Suppressor macrophage treated with lipopolysaccharide for 1 hour (primary cell): ENCODE measurements around the gene MBOAT7.

Source experiments
- DNase-seq, 3 donors: peaks; one replicate each; pipeline ENCODE4 v3.0.0-alpha.2; 2020 to 2022

Gene MBOAT7

DNA sequence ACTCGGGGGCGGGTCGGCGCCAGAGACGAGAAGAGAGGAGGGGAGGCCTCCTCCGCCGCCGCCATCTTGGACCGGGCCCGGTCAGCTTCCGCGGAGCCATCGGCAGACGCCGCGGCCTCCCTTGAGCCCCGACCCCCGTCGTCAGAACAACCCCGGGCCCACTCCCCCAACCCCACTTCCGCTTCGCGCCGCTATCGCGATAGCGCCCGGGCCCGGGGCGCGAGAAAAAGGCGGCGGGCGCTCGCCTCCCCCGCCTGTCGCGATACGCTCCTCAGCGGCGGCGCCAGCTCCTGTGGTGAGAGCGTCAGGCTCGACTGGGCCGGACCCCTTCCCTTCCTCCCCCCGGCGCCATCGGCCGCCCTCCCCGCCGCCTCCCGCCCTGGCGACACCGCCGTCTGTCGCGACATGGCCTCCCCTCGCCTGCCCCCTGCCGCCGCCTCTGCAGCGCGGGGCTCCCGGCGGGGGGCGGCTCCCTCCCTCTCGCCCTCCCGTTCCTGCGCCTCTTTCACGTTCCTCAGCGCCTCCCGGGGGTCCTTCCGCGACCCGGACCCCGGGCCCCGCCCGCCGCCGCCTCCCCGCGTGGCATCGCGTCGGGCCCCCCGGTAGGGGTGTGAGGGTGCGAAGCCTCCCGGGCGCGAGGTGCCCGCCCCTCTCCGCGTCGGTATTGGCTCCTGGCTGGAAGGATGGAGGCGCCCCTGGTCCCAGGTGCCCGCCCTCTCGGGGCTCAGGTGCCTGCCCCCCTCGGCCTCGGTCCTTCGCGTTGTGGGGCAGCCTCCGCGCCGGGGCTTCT is 51.5 kb downstream of the MBOAT7 start, which contains the start of gene CNOT3:
TSS of gene CNOT3 (plus strand) at position 64 of the 790 bp plus-strand sequence. CDS start 5,217 bp downstream, outside the sequence.
- no peak for DNase-seq

GRCh38 chr19:54136864-54137698 is 52.3 kb downstream of the MBOAT7 start:
- DNase-seq, result peak; percentile 99 to 100 (median 100)

GRCh38 chr19:54136086-54136863 is 53.1 kb downstream of the MBOAT7 start:
- DNase-seq, result peak in 1 of 3 donors; percentile 29

DNA sequence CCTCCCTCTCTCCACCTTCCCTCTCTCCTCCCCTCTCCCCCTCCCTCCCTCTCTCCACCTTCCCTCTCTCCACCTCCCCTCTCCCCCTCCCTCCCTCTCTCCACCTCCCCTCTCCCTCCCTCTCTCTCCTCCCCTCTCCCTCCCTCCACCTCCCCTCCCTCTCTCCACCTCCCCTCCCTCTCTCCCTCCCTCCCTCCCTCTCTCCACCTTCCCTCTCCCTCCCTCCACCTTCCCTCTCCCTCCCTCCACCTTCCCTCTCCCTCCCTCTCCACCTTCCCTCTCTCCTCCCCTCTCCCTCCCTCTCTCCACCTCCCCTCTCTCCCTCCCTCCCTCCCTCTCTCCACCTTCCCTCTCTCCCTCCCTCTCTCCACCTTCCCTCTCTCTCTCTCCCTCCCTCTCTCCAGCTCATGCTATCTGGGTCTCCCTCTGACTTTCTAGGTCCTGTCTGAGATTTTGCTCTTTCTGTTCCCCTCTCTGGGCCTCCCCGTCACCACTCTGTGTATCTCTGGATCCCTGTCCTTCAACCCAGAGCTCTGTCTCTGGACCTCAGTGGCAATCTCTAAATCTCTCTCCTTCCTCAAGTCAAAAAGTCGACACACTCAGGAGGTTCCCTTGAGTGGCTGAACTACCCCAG is 55.3 kb downstream of the MBOAT7 start:
- DNase-seq, result no peak

- peak in 1 of 3 donors; percentile 73 for DNase-seq
These were observed 55.9 kb downstream of the MBOAT7 start for GRCh38 chr19:54133312-54133956.

DNA sequence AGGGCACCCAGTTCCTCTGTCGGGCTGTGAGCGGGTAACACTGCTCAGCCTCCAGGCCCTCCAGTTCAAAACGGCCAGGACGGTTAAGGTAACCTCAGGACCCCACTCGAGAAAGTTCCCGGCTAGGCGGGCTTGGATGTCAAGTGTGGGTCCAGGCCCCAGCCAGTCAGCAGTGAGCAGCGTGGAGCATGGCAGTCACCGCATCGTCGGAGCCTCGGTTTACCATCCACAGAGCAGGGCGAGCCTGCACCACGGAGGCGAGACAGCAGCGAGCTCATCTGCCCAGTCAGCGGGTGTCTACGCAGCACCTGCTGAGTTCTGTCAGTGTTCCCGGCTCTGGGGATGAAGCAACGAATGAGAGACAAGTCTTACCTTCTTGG is 59.8 kb downstream of the MBOAT7 start:
- no peak for DNase-seq

DNA sequence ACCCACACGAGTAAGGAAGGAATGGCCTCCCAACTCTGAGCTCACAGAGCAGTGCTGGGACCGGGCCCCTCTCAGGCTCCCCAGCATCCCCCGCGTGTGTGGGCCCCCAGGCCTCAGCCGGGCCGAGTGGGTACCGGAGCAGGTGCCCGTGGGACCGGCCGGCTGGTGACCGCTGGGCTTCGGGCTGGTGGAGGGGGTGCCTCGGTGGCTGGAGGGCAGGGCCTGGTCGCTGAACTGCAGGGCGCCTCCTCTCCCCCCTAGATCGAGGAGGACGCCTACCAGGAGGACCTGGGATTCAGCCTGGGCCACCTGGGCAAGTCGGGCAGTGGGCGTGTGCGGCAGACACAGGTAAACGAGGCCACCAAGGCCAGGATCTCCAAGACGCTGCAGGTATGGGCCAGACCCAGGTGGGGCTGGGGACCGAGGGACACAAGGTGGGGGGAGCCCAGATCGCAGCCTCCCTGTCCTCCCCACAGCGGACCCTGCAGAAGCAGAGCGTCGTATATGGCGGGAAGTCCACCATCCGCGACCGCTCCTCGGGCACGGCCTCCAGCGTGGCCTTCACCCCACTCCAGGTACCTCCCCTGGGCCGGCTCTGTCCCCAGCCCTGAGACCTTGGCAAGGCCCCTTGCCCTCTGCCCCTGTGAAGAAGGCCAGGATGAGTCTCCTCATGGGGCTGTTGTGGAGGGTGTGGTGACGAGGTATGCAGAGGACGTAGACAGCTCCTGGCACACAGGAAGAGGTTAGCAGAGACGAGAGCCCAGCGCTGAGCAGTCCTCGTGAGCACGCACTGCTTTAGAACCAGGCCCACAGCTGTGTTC is 60.4 kb downstream of the MBOAT7 start:
- DNase-seq, result no peak

DNA sequence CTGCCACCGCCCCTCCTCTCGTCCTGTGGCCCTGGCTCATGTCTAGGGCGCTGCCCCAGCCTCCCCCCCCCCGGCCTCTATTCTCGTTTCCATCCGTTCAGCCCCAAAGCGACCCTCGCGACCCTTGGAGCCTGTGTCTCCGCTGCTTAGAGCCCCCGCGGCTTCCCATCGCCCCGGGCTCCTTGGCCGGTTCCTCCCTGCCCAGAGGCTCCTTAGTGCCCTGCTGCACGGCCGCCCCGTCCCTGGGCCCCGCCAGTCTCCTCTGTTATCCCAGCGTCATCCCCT is 61.0 kb downstream of the MBOAT7 start:
- DNase-seq, result no peak

- DNase-seq, result no peak
These were observed 61.5 kb downstream of the MBOAT7 start for GRCh38 chr19:54127688-54128440.

GRCh38 chr19:54125713-54126112 is 63.7 kb downstream of the MBOAT7 start:
- no peak for DNase-seq

DNA sequence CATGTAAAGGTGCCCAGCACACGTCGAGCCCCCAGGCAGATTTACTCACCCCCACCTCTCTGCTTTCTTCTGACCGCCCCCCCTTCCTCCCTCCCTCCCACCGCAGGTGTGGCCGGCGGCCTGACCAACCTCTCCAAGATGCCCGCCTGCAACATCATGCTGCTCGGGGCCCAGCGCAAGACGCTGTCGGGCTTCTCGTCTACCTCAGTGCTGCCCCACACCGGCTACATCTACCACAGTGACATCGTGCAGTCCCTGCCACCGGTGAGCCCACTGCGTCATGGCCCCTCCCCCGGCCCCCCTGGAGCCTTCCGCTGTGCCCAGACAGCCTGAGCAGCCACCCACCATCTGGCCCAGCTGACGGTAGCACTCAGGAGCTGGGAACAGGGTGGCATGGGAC is 65.0 kb downstream of the MBOAT7 start:
- no peak for DNase-seq

DNA sequence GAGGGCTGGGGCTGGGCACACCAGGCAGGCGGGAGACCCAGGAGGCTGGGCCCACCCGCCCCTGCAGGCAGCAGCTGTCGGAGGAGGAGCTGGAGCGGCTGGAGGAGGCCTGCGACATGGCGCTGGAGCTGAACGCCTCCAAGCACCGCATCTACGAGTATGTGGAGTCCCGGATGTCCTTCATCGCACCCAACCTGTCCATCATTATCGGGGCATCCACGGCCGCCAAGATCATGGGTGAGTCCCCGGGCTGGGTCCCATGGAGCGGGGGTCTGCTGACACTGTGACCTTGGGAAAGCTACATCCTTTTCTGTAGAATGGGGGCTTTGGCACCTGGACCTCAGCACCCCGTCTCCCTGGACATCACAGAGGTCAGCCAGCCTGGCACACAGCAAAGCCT is 65.7 kb downstream of the MBOAT7 start:
- DNase-seq, result no peak
